22Rv1 (cell line): ENCODE measurements around the gene NT5C3B.

Experiments used
- CTCF ChIP-seq: fragments of 450-650 bp; IDR thresholded peaks from 2 replicates; pipeline ENCODE4 v1.5.1; 2017; ENCODE audit warnings: mild to moderate bottlenecking
- ZFX ChIP-seq: fragments of 450-650 bp; IDR thresholded peaks from 2 replicates; pipeline ENCODE4 v1.6.1; 2017; ENCODE audit warnings: antibody characterized with exemption, borderline replicate concordance

- no peak for TF ChIP-seq CTCF
- no peak for TF ChIP-seq ZFX
Measured at GRCh38 chr17:41835800-41836549, at the start of gene NT5C3B.
